H9 (cell line): ENCODE results near the gene CDH4. TPM values are rescaled to one million over a fixed set of nuclear protein-coding genes. Genes with fewer than 3 reads are reported as not detected.

Experiments
- DNase-seq: peaks from one replicate; pipeline ENCODE4 v3.0.0-alpha.2; 2017
- H2AFZ ChIP-seq: one replicate; pipeline ENCODE4 v1.6.1; 2013; ENCODE audit warnings: mild to moderate bottlenecking, low read length, control low read depth, moderate library complexity
- H2AK5ac ChIP-seq: 2 replicates; pipeline ENCODE4 v1.6.1; 2013; ENCODE audit warnings: low read length, control low read depth, mixed read lengths; ENCODE audit not compliant: insufficient read length
- H2BK120ac ChIP-seq: one replicate; pipeline ENCODE4 v1.6.1; 2013; ENCODE audit warnings: low read depth, mild to moderate bottlenecking, low read length, control low read depth, inconsistent platforms; ENCODE audit not compliant: poor library complexity, severe bottlenecking
- H2BK12ac ChIP-seq: 2 replicates; pipeline ENCODE4 v1.6.1; 2013; ENCODE audit warnings: low read length, control low read depth, mixed read lengths, low read depth; ENCODE audit not compliant: insufficient read length
- H2BK15ac ChIP-seq: 2 replicates; pipeline ENCODE4 v1.6.1; 2013; ENCODE audit warnings: low read depth, low read length, control low read depth
- H2BK20ac ChIP-seq: one replicate; pipeline ENCODE4 v1.6.1; 2013; ENCODE audit warnings: low read depth, mild to moderate bottlenecking, low read length, control low read depth, inconsistent platforms; ENCODE audit not compliant: poor library complexity, severe bottlenecking
- H2BK5ac ChIP-seq: 2 replicates; pipeline ENCODE4 v1.6.1; 2013; ENCODE audit warnings: low read length, control low read depth, mixed read lengths; ENCODE audit not compliant: insufficient read length
- H3K14ac ChIP-seq: 2 replicates; pipeline ENCODE4 v1.6.1; 2013; ENCODE audit warnings: low read length, control low read depth; ENCODE audit not compliant: insufficient read depth
- H3K18ac ChIP-seq: 2 replicates; pipeline ENCODE4 v1.6.1; 2013; ENCODE audit warnings: low read depth, mild to moderate bottlenecking, mixed read lengths, low read length, control low read depth; ENCODE audit not compliant: insufficient read length
- H3K23ac ChIP-seq: 2 replicates; pipeline ENCODE4 v1.6.1; 2013; ENCODE audit warnings: low read length, control low read depth, mixed read lengths, low read depth; ENCODE audit not compliant: insufficient read length
- H3K23me2 ChIP-seq: 2 replicates; pipeline ENCODE4 v1.6.1; 2013; ENCODE audit warnings: low read depth, mild to moderate bottlenecking, mixed read lengths, low read length, control low read depth; ENCODE audit not compliant: insufficient read length, poor library complexity, severe bottlenecking
- H3K27ac ChIP-seq: 2 replicates; pipeline ENCODE4 v1.5.1; 2013; ENCODE audit warnings: low read length, control low read depth, mixed read lengths, low read depth; ENCODE audit not compliant: insufficient read length
- H3K27me3 ChIP-seq: 2 replicates; pipeline ENCODE4 v1.6.1; 2013; ENCODE audit warnings: low read length, control low read depth, inconsistent platforms; ENCODE audit not compliant: insufficient read depth
- H3K4ac ChIP-seq: 2 replicates; pipeline ENCODE4 v1.6.1; 2013; ENCODE audit warnings: low read depth, mild to moderate bottlenecking, control low read depth, inconsistent platforms, low read length, moderate library complexity
- H3K4me1 ChIP-seq: 2 replicates; pipeline ENCODE4 v1.6.1; 2013; ENCODE audit warnings: low read length, control low read depth, inconsistent platforms; ENCODE audit not compliant: insufficient read depth
- H3K4me2 ChIP-seq: 2 replicates; pipeline ENCODE4 v1.6.1; 2013; ENCODE audit warnings: low read length, control low read depth, mixed read lengths; ENCODE audit not compliant: insufficient read length, insufficient read depth
- H3K56ac ChIP-seq: 2 replicates; pipeline ENCODE4 v1.6.1; 2013; ENCODE audit warnings: low read depth, mild to moderate bottlenecking, mixed read lengths, low read length, control low read depth; ENCODE audit not compliant: insufficient read length
- H3K79me1 ChIP-seq: 2 replicates; pipeline ENCODE4 v1.6.1; 2013; ENCODE audit warnings: low read depth, mild to moderate bottlenecking, moderate library complexity, low read length, control low read depth, inconsistent platforms; ENCODE audit not compliant: insufficient read depth, poor library complexity, severe bottlenecking
- H3K79me2 ChIP-seq: 2 replicates; pipeline ENCODE4 v1.6.1; 2013; ENCODE audit warnings: low read length, control low read depth, inconsistent platforms; ENCODE audit not compliant: insufficient read depth
- H3K9ac ChIP-seq: 2 replicates; pipeline ENCODE4 v1.6.1; 2013; ENCODE audit warnings: low read length, control low read depth, mixed read lengths; ENCODE audit not compliant: insufficient read length; ENCODE audit errors: extremely low read depth
- H3K9me3 ChIP-seq: one replicate; pipeline ENCODE4 v1.6.1; 2013; ENCODE audit warnings: low read depth, low read length, inconsistent platforms; ENCODE audit not compliant: control insufficient read depth
- H3T11ph ChIP-seq: one replicate; pipeline ENCODE4 v1.6.1; 2013; ENCODE audit warnings: mild to moderate bottlenecking, low read length, control low read depth, inconsistent platforms
- H4K20me1 ChIP-seq: one replicate; pipeline ENCODE4 v1.6.1; 2013; ENCODE audit not compliant: control insufficient read depth, insufficient read length, insufficient read depth
- H4K5ac ChIP-seq: 2 replicates; pipeline ENCODE4 v1.6.1; 2013; ENCODE audit warnings: low read depth, mild to moderate bottlenecking, mixed read lengths, low read length, control low read depth; ENCODE audit not compliant: insufficient read length
- H4K8ac ChIP-seq: replicated peaks from 2 replicates; pipeline ENCODE4 v1.6.1; 2013; ENCODE audit warnings: low read length, control low read depth, mixed read lengths, low read depth; ENCODE audit not compliant: insufficient read length
- H4K91ac ChIP-seq: 2 replicates; pipeline ENCODE4 v1.6.1; 2013; ENCODE audit warnings: low read depth, mild to moderate bottlenecking, moderate library complexity, mixed read lengths, low read length, control low read depth; ENCODE audit not compliant: insufficient read length
- H3K27ac Mint-ChIP-seq, 3 experiments: 2 replicates in 2 of 3; 3 replicates in 1 of 3; pipeline ENCODE4 v1.8.0; 2020 to 2021; ENCODE audit warnings: mixed read lengths in 3 of 3, mild to moderate bottlenecking in 1 of 3, moderate library complexity in 1 of 3
- H3K27me3 Mint-ChIP-seq: 2 replicates; pipeline ENCODE4 v1.8.0; 2021; ENCODE audit warnings: low read depth, mild to moderate bottlenecking, moderate library complexity, mixed read lengths
- H3K36me3 Mint-ChIP-seq, 3 experiments: 2 replicates in 2 of 3; 3 replicates in 1 of 3; pipeline ENCODE4 v1.8.0; 2020 to 2021; ENCODE audit warnings: low read depth in 3 of 3, mixed read lengths in 3 of 3; ENCODE audit not compliant: insufficient read depth in 1 of 3
- H3K4me1 Mint-ChIP-seq, 2 experiments: 2 replicates each; pipeline ENCODE4 v1.8.0; 2020; ENCODE audit warnings: mixed read lengths in 2 of 2
- H3K4me3 Mint-ChIP-seq, 2 experiments: 2 replicates in 1 of 2; 3 replicates in 1 of 2; pipeline ENCODE4 v1.8.0; 2020 to 2021; ENCODE audit warnings: mild to moderate bottlenecking in 2 of 2, mixed read lengths in 2 of 2, moderate library complexity in 1 of 2
- H3K9me3 Mint-ChIP-seq, 2 experiments: 2 replicates in 1 of 2; 3 replicates in 1 of 2; pipeline ENCODE4 v1.8.0; 2020; ENCODE audit warnings: mild to moderate bottlenecking in 2 of 2, mixed read lengths in 2 of 2, moderate library complexity in 1 of 2
- WGBS: extraction: QIAGEN DNeasy Blood & Tissue Kit; methylation state at CpG from one replicate; pipeline ENCODE4 v1.1.7; 2013; ENCODE audit warnings: missing lambda C conversion rate, low lambda C conversion rate, mixed read lengths; ENCODE audit not compliant: insufficient read length; ENCODE audit errors: extremely low coverage; 5-methylcytosine and 5-hydroxymethylcytosine counted together
- total RNA-seq: library from RNA; stranded (reverse); gene quantifications from 2 replicates; pipeline ENCODE4 v1.2.1, GENCODE V29; 2021
- TF ChIP-seq, protein P1 (sequence below): fragments of 200-600 bp; sonication (generic); conservative IDR thresholded peaks from 3 replicates; pipeline ENCODE4 v1.8.0; 2021; ENCODE audit warnings: antibody characterized with exemption, mild to moderate bottlenecking

The CDH4 gene
- total RNA-seq, 1 experiment from 2014 or later = 3.0 TPM

DNA sequence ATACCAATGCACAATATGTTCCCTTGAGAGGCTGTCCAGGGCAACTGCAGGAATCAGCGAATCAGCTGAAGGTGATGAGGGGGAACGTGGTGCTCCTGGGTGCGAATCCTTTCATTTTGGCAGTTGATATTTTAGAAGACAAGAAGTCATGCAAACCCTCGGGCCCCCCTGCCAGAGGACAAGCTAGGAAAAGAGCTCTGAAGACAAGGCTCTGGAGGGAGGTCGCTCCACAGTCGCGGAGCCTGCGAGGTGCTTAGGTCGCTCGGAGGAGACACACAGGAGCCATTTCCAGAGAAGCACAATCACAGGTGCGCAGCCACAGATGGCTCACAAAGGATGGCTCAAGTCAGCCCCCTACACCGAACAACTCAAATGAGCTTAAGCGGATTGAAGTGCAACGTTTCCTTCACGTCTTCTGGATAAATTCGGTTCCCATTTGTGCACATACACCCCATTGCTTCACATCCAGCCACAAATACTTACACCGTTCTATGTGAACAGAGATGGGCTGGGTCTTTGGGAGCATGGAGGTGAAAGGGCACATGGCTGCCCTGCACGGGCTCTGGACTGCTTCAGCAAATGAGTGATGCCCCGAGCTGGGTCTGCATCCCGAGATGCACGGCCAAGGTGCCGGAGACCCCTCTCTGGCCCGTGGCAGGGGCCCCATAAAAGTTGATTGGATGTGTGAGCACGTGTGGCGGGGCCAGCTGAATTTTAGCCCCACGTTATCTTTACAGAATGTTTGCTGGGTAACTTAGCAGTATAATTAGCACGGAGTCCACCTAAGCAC lies 527.3 kb downstream of the CDH4 start:
- no peak overlapping the region for H4K91ac ChIP-seq
- no peaks in the 10 kb centered on the region for H3K79me2 ChIP-seq
- no peak overlapping the region for H2AK5ac ChIP-seq
- no peak overlapping the region for H3T11ph ChIP-seq
- H3K9me3 ChIP-seq = no peaks in the 10 kb centered on the region
- TF ChIP-seq, protein P1, sequence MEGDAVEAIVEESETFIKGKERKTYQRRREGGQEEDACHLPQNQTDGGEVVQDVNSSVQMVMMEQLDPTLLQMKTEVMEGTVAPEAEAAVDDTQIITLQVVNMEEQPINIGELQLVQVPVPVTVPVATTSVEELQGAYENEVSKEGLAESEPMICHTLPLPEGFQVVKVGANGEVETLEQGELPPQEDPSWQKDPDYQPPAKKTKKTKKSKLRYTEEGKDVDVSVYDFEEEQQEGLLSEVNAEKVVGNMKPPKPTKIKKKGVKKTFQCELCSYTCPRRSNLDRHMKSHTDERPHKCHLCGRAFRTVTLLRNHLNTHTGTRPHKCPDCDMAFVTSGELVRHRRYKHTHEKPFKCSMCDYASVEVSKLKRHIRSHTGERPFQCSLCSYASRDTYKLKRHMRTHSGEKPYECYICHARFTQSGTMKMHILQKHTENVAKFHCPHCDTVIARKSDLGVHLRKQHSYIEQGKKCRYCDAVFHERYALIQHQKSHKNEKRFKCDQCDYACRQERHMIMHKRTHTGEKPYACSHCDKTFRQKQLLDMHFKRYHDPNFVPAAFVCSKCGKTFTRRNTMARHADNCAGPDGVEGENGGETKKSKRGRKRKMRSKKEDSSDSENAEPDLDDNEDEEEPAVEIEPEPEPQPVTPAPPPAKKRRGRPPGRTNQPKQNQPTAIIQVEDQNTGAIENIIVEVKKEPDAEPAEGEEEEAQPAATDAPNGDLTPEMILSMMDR = no peak
- DNase-seq = no peak
- no peak overlapping the region for H2BK15ac ChIP-seq
- no peak overlapping the region for H2BK120ac ChIP-seq
- no peak overlapping the region for H2AFZ ChIP-seq
- no peaks in the 10 kb centered on the region for H3K79me1 ChIP-seq
- no peak overlapping the region for H3K27ac Mint-ChIP-seq
- H3K23me2 ChIP-seq = no peaks in the 10 kb centered on the region
- no peaks in the 10 kb centered on the region for H4K20me1 ChIP-seq
- no CpG with 5 or more reads among the region's 27 CpGs for WGBS
- H4K5ac ChIP-seq = no peak overlapping the region
- H3K4me1 Mint-ChIP-seq = no peaks in the 10 kb centered on the region
- no peak overlapping the region for H3K23ac ChIP-seq
- H3K36me3 Mint-ChIP-seq = no peaks in the 10 kb centered on the region
- no peak overlapping the region; the same call in 1 of the 2 replicates for H3K14ac ChIP-seq
- H2BK12ac ChIP-seq = no peak overlapping the region
- no peak overlapping the region for H3K4ac ChIP-seq
- H3K27me3 Mint-ChIP-seq = peaks cover 75% of the 10 kb centered on the region
- no peak overlapping the region for H3K4me2 ChIP-seq
- H3K4me3 Mint-ChIP-seq = no peak overlapping the region
- peaks cover 3% of the 10 kb centered on the region; the same call in 1 of the 2 replicates for H3K27me3 ChIP-seq
- no peak overlapping the region for H2BK5ac ChIP-seq
- H3K9me3 Mint-ChIP-seq = peaks cover 5 to 6% of the 10 kb centered on the region in 2 experiments
- H3K9ac ChIP-seq = no peak overlapping the region
- H3K18ac ChIP-seq = no peak overlapping the region
- H3K27ac ChIP-seq = no peak overlapping the region
- H3K4me1 ChIP-seq = no peaks in the 10 kb centered on the region
- H4K8ac ChIP-seq = no peak overlapping the region
- no peak overlapping the region for H2BK20ac ChIP-seq
- H3K56ac ChIP-seq = no peak overlapping the region
